GM19238 (cell line): ENCODE results near the gene PTMA.
A peak's percentile ranks its signal among the peaks of the same experiment; 100 is the strongest.
"Not testable (repeated sequence)": the region's sequence is repeated elsewhere in the genome, so short reads cannot be mapped to it uniquely, and the experiment has no call there.

Source experiments
- DNase-seq: peaks from one replicate; pipeline ENCODE4 v3.0.0; 2011; ENCODE audit warnings: low spot score; ENCODE audit not compliant: insufficient read length

The PTMA gene

GRCh38 chr2:231715499-231715837 is 7.1 kb downstream of the PTMA start:
- DNase-seq, result no peak

- DNase-seq, result no peak
Measured at GRCh38 chr2:231715988-231716616, 7.8 kb downstream of the PTMA start.

GRCh38 chr2:231716666-231717280 is 8.4 kb downstream of the PTMA start:
- DNase-seq, result no peak

- peak; percentile 72 for DNase-seq
Measured at GRCh38 chr2:231717281-231718171, 9.2 kb downstream of the PTMA start.

- no peak for DNase-seq
Measured at GRCh38 chr2:231718799-231719198, 10.5 kb downstream of the PTMA start.

GRCh38 chr2:231720292-231720986 is 12.1 kb downstream of the PTMA start:
- no peak for DNase-seq

GRCh38 chr2:231720987-231721966 is 13.0 kb downstream of the PTMA start:
- DNase-seq, result no peak

- DNase-seq, result no peak
Measured at GRCh38 chr2:231722721-231723307, 14.5 kb downstream of the PTMA start.

- DNase-seq, result no peak
Measured at GRCh38 chr2:231725476-231725875, 17.2 kb downstream of the PTMA start.

GRCh38 chr2:231726276-231726675 is 18.0 kb downstream of the PTMA start:
- DNase-seq, result no peak

- DNase-seq, result no peak
Measured at GRCh38 chr2:231727621-231728020, 19.3 kb downstream of the PTMA start.

- no peak for DNase-seq
Measured at GRCh38 chr2:231732604-231733003, 24.3 kb downstream of the PTMA start.

- no peak for DNase-seq
Measured at GRCh38 chr2:231737761-231738160, 29.4 kb downstream of the PTMA start.

GRCh38 chr2:231743376-231744116 is 35.2 kb downstream of the PTMA start:
- DNase-seq, result no peak

- no peak for DNase-seq
Measured at GRCh38 chr2:231745303-231746038, 37.1 kb downstream of the PTMA start.

GRCh38 chr2:231748153-231748896 is 40.0 kb downstream of the PTMA start:
- DNase-seq, result not testable (repeated sequence)

- not testable (repeated sequence) for DNase-seq
Measured at GRCh38 chr2:231749016-231749415, 40.7 kb downstream of the PTMA start.
